H1 (cell line): ENCODE measurements around the gene EHD2. TPM values are rescaled to one million over a fixed set of nuclear protein-coding genes. Genes with fewer than 3 reads are reported as not detected.

ENCODE experiments used
- CTCF ChIA-PET: fragments of 300-600 bp; sonication (Branson Sonifier 250); formaldehyde crosslinking; loops from one replicate; lab custom pipeline; 2021; ENCODE audit not compliant: partially characterized antibody; lab: Charles Lee
- POLR2A ChIA-PET: fragments of 300-600 bp; sonication (Branson Sonifier 250); formaldehyde crosslinking; loops from one replicate; lab custom pipeline; 2021; ENCODE audit warnings: inconsistent platforms; ENCODE audit not compliant: partially characterized antibody; lab: Charles Lee
- DNase-seq, 2 experiments: peaks; one replicate each; pipeline versions ENCODE4 v3.0.0 to v3.0.0-alpha.2; 2010 to 2022; ENCODE audit warnings: low spot score in 2 of 2, low read depth in 1 of 2, mixed read lengths in 1 of 2
- FAIRE-seq: peaks from 2 replicates; lab custom pipeline; 2011; peaks lifted over from hg19 to GRCh38; lab: Jason Lieb, UNC
- H2AFZ ChIP-seq: 2 replicates; pipeline ENCODE4 v1.8.1; 2012; ENCODE audit warnings: low read length, inconsistent platforms
- H2AK5ac ChIP-seq: 2 replicates; pipeline ENCODE4 v1.6.1; 2013; ENCODE audit warnings: low read depth, low read length
- H2BK120ac ChIP-seq: replicated peaks from 2 replicates; pipeline ENCODE3; 2013; ENCODE audit warnings: low read depth, low read length, inconsistent platforms
- H2BK12ac ChIP-seq: 2 replicates; pipeline ENCODE4 v1.6.1; 2013; ENCODE audit warnings: low read depth, low read length
- H2BK15ac ChIP-seq: 2 replicates; pipeline ENCODE4 v1.6.1; 2013; ENCODE audit warnings: low read length
- H2BK20ac ChIP-seq: 2 replicates; pipeline ENCODE4 v1.6.1; 2013; ENCODE audit warnings: low read length
- H2BK5ac ChIP-seq: 2 replicates; pipeline ENCODE4 v1.6.1; 2013; ENCODE audit warnings: low read depth, low read length
- H3K14ac ChIP-seq: 2 replicates; pipeline ENCODE4 v1.6.1; 2013; ENCODE audit warnings: inconsistent platforms; ENCODE audit not compliant: insufficient read length
- H3K18ac ChIP-seq: 2 replicates; pipeline ENCODE4 v1.6.1; 2013; ENCODE audit warnings: low read length; ENCODE audit errors: extremely low read depth
- H3K23ac ChIP-seq: 2 replicates; pipeline ENCODE4 v1.6.1; 2013; ENCODE audit warnings: inconsistent platforms; ENCODE audit not compliant: insufficient read length
- H3K23me2 ChIP-seq: 2 replicates; pipeline ENCODE4 v1.6.1; 2013; ENCODE audit warnings: low read depth, low read length
- H3K27ac ChIP-seq: 2 replicates; pipeline ENCODE4 v1.6.1; 2011; ENCODE audit warnings: low read depth, low read length, inconsistent platforms
- H3K27me3 ChIP-seq, 4 experiments: replicated peaks in 1 of 4; 1 replicate in 1 of 4; 2 replicates in 3 of 4; pipeline versions ENCODE4 v1.6.1 to v1.8.1; 2011 to 2013; ENCODE audit warnings: low read length in 3 of 4, mild to moderate bottlenecking in 3 of 4, inconsistent platforms in 2 of 4, mixed read lengths in 2 of 4, moderate library complexity in 1 of 4; ENCODE audit not compliant: control insufficient read depth in 3 of 4, insufficient read depth in 3 of 4; ENCODE audit errors: extremely low read depth in 1 of 4
- H3K36me3 ChIP-seq, 4 experiments: 2 replicates each; pipeline versions ENCODE4 v1.6.1 to v1.8.1; 2011 to 2013; ENCODE audit warnings: mild to moderate bottlenecking in 4 of 4, low read length in 3 of 4, moderate library complexity in 2 of 4, control low read depth in 1 of 4, inconsistent platforms in 1 of 4; ENCODE audit not compliant: insufficient read depth in 4 of 4, control insufficient read depth in 2 of 4
- H3K4ac ChIP-seq: replicated peaks from 2 replicates; pipeline ENCODE3; 2013; ENCODE audit warnings: low read length, low read depth, mixed read lengths, inconsistent platforms; ENCODE audit not compliant: insufficient read length
- H3K4me1 ChIP-seq, 4 experiments: replicated peaks in 1 of 4; 1 replicate in 1 of 4; 2 replicates in 3 of 4; pipeline versions ENCODE4 v1.6.1 to v1.8.1; 2011 to 2013; ENCODE audit warnings: low read length in 3 of 4, inconsistent platforms in 2 of 4, mixed read lengths in 1 of 4; ENCODE audit not compliant: insufficient read depth in 4 of 4, control insufficient read depth in 3 of 4
- H3K4me2 ChIP-seq, 2 experiments: 2 replicates each; pipeline versions ENCODE4 v1.6.1 to v1.8.1; 2011 to 2013; ENCODE audit warnings: low read depth in 2 of 2, low read length in 2 of 2, control low read depth in 1 of 2, inconsistent platforms in 1 of 2, mild to moderate bottlenecking in 1 of 2; ENCODE audit not compliant: insufficient read depth in 1 of 2
- H3K4me3 ChIP-seq, 4 experiments: fragments of 200-600, 300-600 bp in 1 of 4; sonication (generic), shearing (Covaris generic), sonication (Bioruptor Twin) in 1 of 4; 2 replicates each; pipeline versions ENCODE4 v1.5.1 to v1.8.1; 2011 to 2016; ENCODE audit warnings: low read length in 4 of 4, low read depth in 3 of 4, control low read depth in 2 of 4, inconsistent platforms in 2 of 4, mild to moderate bottlenecking in 2 of 4, mixed read lengths in 1 of 4, moderate library complexity in 1 of 4; ENCODE audit not compliant: insufficient read depth in 2 of 4; ENCODE audit errors: extremely low read depth in 1 of 4
- H3K56ac ChIP-seq: replicated peaks from 2 replicates; pipeline ENCODE3; 2013; ENCODE audit warnings: low read depth, mild to moderate bottlenecking, mixed read lengths, low read length, inconsistent platforms; ENCODE audit not compliant: insufficient read length
- H3K79me1 ChIP-seq: 2 replicates; pipeline ENCODE4 v1.6.1; 2013; ENCODE audit warnings: low read depth, low read length, control low read depth
- H3K79me2 ChIP-seq, 2 experiments: 2 replicates each; pipeline versions ENCODE4 v1.6.1 to v1.8.1; 2012 to 2013; ENCODE audit warnings: low read length in 2 of 2, mild to moderate bottlenecking in 2 of 2, inconsistent platforms in 1 of 2; ENCODE audit not compliant: insufficient read depth in 2 of 2, control insufficient read depth in 1 of 2
- H3K9ac ChIP-seq, 4 experiments: replicated peaks in 1 of 4; 1 replicate in 1 of 4; 2 replicates in 3 of 4; pipeline versions ENCODE4 v1.6.1 to v1.8.1; 2011 to 2013; ENCODE audit warnings: low read depth in 3 of 4, low read length in 3 of 4, control low read depth in 2 of 4, mild to moderate bottlenecking in 2 of 4, moderate library complexity in 2 of 4, inconsistent platforms in 1 of 4; ENCODE audit errors: extremely low read depth in 1 of 4
- H3K9me3 ChIP-seq, 2 experiments: 2 replicates each; pipeline versions ENCODE4 v1.6.1 to v1.8.1; 2012 to 2013; ENCODE audit warnings: mild to moderate bottlenecking in 2 of 2, moderate library complexity in 2 of 2, control low read depth in 1 of 2, inconsistent platforms in 1 of 2, low read depth in 1 of 2, low read length in 1 of 2, mixed read lengths in 1 of 2; ENCODE audit not compliant: insufficient read depth in 2 of 2
- H4K20me1 ChIP-seq, 2 experiments: replicated peaks in 1 of 2; 2 replicates each; pipeline versions ENCODE3 to v1.8.1; 2011 to 2013; ENCODE audit warnings: inconsistent platforms in 2 of 2, low read length in 2 of 2, mild to moderate bottlenecking in 1 of 2; ENCODE audit not compliant: insufficient read depth in 2 of 2, control insufficient read depth in 1 of 2
- H4K5ac ChIP-seq: 2 replicates; pipeline ENCODE4 v1.6.1; 2013; ENCODE audit warnings: low read length, low read depth, mixed read lengths, inconsistent platforms; ENCODE audit not compliant: insufficient read length
- H4K8ac ChIP-seq: 2 replicates; pipeline ENCODE4 v1.8.0; 2013; ENCODE audit warnings: mild to moderate bottlenecking, moderate library complexity, low read length, inconsistent platforms; ENCODE audit not compliant: insufficient read depth; ENCODE audit errors: extremely low read depth
- H4K91ac ChIP-seq: replicated peaks from 2 replicates; pipeline ENCODE3; 2013; ENCODE audit warnings: low read length, mixed read lengths, inconsistent platforms; ENCODE audit not compliant: insufficient read length
- ASH2L ChIP-seq: fragments of 200-600, 300-600 bp; sonication (generic); IDR thresholded peaks from one replicate; pipeline ENCODE4 v1.7.1; 2017; ENCODE audit warnings: low read length
- CBX8 ChIP-seq: fragments of 300-800, 300-1000 bp; sonication (generic); IDR thresholded peaks from 2 replicates; pipeline ENCODE4 v1.7.1; 2016; ENCODE audit warnings: low read depth, low read length, borderline replicate concordance
- CTCF ChIP-seq, 3 experiments: IDR thresholded peaks; 1 replicate in 2 of 3; 2 replicates in 1 of 3; pipeline versions ENCODE4 v1.5.1 to v1.6.1; 2011; ENCODE audit warnings: low read length in 3 of 3, mild to moderate bottlenecking in 3 of 3, inconsistent platforms in 2 of 3, low read depth in 1 of 3, moderate library complexity in 1 of 3; ENCODE audit not compliant: insufficient read depth in 1 of 3; ENCODE audit errors: control extremely low read depth in 1 of 3
- NANOG ChIP-seq: IDR thresholded peaks from 2 replicates; pipeline ENCODE4 v1.6.1; 2011; ENCODE audit warnings: low read length, low read depth, mild to moderate bottlenecking, inconsistent platforms; ENCODE audit not compliant: insufficient read depth, poor library complexity, severe bottlenecking
- PHF8 ChIP-seq: fragments of 200-600 bp; sonication (generic); conservative IDR thresholded peaks from 2 replicates; pipeline ENCODE4 v1.7.1; 2012; ENCODE audit warnings: low read depth, mild to moderate bottlenecking, inconsistent platforms, low read length, moderate library complexity
- POLR2A ChIP-seq, 2 experiments: IDR thresholded peaks; 1 replicate in 1 of 2; 2 replicates in 1 of 2; pipeline ENCODE4 v1.6.1; 2011; ENCODE audit warnings: low read depth in 2 of 2, low read length in 2 of 2, mild to moderate bottlenecking in 2 of 2; ENCODE audit errors: control extremely low read depth in 1 of 2
- SP1 ChIP-seq: IDR thresholded peaks from 2 replicates; pipeline ENCODE4 v1.6.1; 2011; ENCODE audit warnings: low read depth, low read length
- SRF ChIP-seq: IDR thresholded peaks from 2 replicates; pipeline ENCODE4 v1.6.1; 2011; ENCODE audit warnings: mild to moderate bottlenecking, low read depth, low read length, moderate library complexity
- TBP ChIP-seq: IDR thresholded peaks from 2 replicates; pipeline ENCODE4 v1.6.1; 2011; ENCODE audit warnings: low read depth, low read length, improper control_type of control experiment
- WGBS, 2 experiments: shearing (Covaris generic) in 1 of 2; methylation state at CpG; one replicate each; pipeline versions ENCODE4 v1.1.6 to v1.1.7; 2013 to 2015; ENCODE audit warnings: low lambda C conversion rate in 2 of 2, mixed read lengths in 2 of 2, inconsistent platforms in 1 of 2, low coverage in 1 of 2, missing lambda C conversion rate in 1 of 2; ENCODE audit not compliant: insufficient replicate concordance in 2 of 2, insufficient coverage in 1 of 2, insufficient read length in 1 of 2; ENCODE audit errors: extremely low coverage in 1 of 2, missing lambda C conversion rate in 1 of 2; 5-methylcytosine and 5-hydroxymethylcytosine counted together
- polyA plus RNA-seq, 7 experiments: library from polyadenylated mRNA; depleted of rRNA in 3 of 7; stranded (reverse) in 5 of 7; unstranded in 2 of 7; fragments of >200 nt in 5 of 7; fragments of 200-250 nt in 2 of 7; gene quantifications; 1 replicate in 5 of 7; 2 replicates in 1 of 7; 4 replicates in 1 of 7; pipeline versions ENCODE4 v1.2.1 to v1.2.3, GENCODE V29; 2011 to 2013; ENCODE audit warnings: missing spikeins in 2 of 7, mixed read lengths in 2 of 7
- total RNA-seq: library from RNA; stranded (reverse); fragmentation: NEBNext Ultra II Directional; extraction: Animal tissue kit (Norgen Biotek cat#: 25700); gene quantifications from 2 replicates; pipeline ENCODE4 v1.2.1, GENCODE V29; 2021
- TF ChIP-seq, protein P1 (sequence below): IDR thresholded peaks from 2 replicates; pipeline ENCODE4 v1.6.1; 2011; ENCODE audit warnings: low read depth, mild to moderate bottlenecking, low read length; ENCODE audit not compliant: insufficient read depth

The EHD2 gene
- total and polyA plus RNA-seq, 2 of the 8 experiments (the other 6 are each of a cell fraction or from before 2014, with no cell fraction given), result 4.5 to 14.3 TPM

DNA sequence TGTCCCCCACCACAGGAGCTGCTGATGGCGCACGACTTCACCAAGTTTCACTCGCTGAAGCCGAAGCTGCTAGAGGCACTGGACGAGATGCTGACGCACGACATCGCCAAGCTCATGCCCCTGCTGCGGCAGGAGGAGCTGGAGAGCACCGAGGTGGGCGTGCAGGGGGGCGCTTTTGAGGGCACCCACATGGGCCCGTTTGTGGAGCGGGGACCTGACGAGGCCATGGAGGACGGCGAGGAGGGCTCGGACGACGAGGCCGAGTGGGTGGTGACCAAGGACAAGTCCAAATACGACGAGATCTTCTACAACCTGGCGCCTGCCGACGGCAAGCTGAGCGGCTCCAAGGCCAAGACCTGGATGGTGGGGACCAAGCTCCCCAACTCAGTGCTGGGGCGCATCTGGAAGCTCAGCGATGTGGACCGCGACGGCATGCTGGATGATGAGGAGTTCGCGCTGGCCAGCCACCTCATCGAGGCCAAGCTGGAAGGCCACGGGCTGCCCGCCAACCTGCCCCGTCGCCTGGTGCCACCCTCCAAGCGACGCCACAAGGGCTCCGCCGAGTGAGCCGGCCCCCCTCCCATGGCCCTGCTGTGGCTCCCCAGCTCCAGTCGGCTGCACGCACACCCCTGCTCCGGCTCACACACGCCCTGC is 27.8 kb downstream of the EHD2 start:
- Histone ChIP-seq H3K4me3 (no peak overlapping the region), H4K8ac (peak overlapping the region; percentile 51), H2BK120ac (no peak overlapping the region), H3K79me1 (no peaks in the 10 kb centered on the region), H3K18ac (no peak overlapping the region), H4K20me1 (no peaks in the 10 kb centered on the region), H3K27ac (no peak overlapping the region), H3K4me1 (peaks cover 0 to 10% (median 4%) of the 10 kb centered on the region in 4 experiments; a peak in 4 of 7 replicates), H3K27me3 (no peaks in the 10 kb centered on the region), H3K56ac (no peak overlapping the region), H3K36me3 (peaks cover 0 to 3% (median 0%) of the 10 kb centered on the region in 4 experiments; a peak in 1 of 8 replicates), H2AK5ac (no peak overlapping the region), H2BK15ac (no peak overlapping the region), H3K4me2 (no peak overlapping the region), H4K5ac (no peak overlapping the region), H3K79me2 (peaks cover 0 to 3% of the 10 kb centered on the region in 2 experiments; a peak in 2 of 4 replicates), H3K23ac (no peak overlapping the region), H2AFZ (no peak overlapping the region), H2BK12ac (no peak overlapping the region), H3K14ac (no peak overlapping the region), H4K91ac (no peak overlapping the region), H3K23me2 (peaks cover 5% of the 10 kb centered on the region; the same call in 1 of the 2 replicates), H3K9me3 (no peaks in the 10 kb centered on the region), H2BK5ac (no peak overlapping the region), H2BK20ac (no peak overlapping the region), H3K9ac (no peak overlapping the region), H3K4ac (no peak overlapping the region)
- DNase-seq, result no peak
- 93% methylated on average over 48 of the region's 48 CpGs; no CpG with 5 or more reads in 1 of the 2 experiments for WGBS, 2 experiments
- CTCF ChIA-PET, result interaction anchor here (0.7 to 4.7 kb wide), 8 partner anchors 10 to 305 kb away, joined by 3 to 50 read pairs (median 7); partner anchors contain the start of gene EHD2
- POLR2A ChIA-PET, result interaction anchor here (0.6 to 1.7 kb wide), 7 partner anchors 11 to 960 kb away, joined by 3 to 10 read pairs (median 3); partner anchors contain the start of gene EHD2
- FAIRE-seq, result no peak
- TF ChIP-seq CBX8, result no peak
- no peak for TF ChIP-seq POLR2A (IDR thresholded peaks at IDR 0.05; ENCODE audit: control extremely low read depth in 1 of 2, low read depth in 2 of 2, low read length in 2 of 2)
- TF ChIP-seq, protein P1, sequence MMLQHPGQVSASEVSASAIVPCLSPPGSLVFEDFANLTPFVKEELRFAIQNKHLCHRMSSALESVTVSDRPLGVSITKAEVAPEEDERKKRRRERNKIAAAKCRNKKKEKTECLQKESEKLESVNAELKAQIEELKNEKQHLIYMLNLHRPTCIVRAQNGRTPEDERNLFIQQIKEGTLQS, result no peak
- TF ChIP-seq ASH2L, result no peak
- no peak for TF ChIP-seq PHF8
- TF ChIP-seq NANOG, result no peak
- no peak for TF ChIP-seq SP1
- TF ChIP-seq CTCF (IDR thresholded peaks at IDR 0.05; ENCODE audit: control extremely low read depth in 1 of 3, insufficient read depth in 1 of 3, low read depth in 1 of 3, low read length in 3 of 3), result no peak
- TF ChIP-seq SRF, result no peak
- TF ChIP-seq TBP, result no peak
